GM12892 (cell line): ENCODE results near the gene NOS1.
"Not testable (repeated sequence)": the region's sequence is repeated elsewhere in the genome, so short reads cannot be mapped to it uniquely, and the experiment has no call there.

ENCODE experiments used
- POLR2A ChIP-seq: IDR thresholded peaks from 2 replicates; pipeline ENCODE4 v1.6.1; 2011; ENCODE audit warnings: low read depth, low read length, control low read depth
- POLR2AphosphoS5 ChIP-seq: IDR thresholded peaks from 2 replicates; pipeline ENCODE4 v1.6.1; 2011; ENCODE audit warnings: low read depth, low read length, control low read depth
- TAF1 ChIP-seq: IDR thresholded peaks from 2 replicates; pipeline ENCODE4 v1.6.1; 2011; ENCODE audit warnings: low read depth, mild to moderate bottlenecking, control low read depth, low read length, borderline replicate concordance

- TF ChIP-seq POLR2AphosphoS5, POLR2A, TAF1: not testable (repeated sequence)
These were observed 37.1 kb upstream of the NOS1 start for GRCh38 chr12:117398482-117398881.
